CD4-positive, alpha-beta memory T cell (primary cell): ENCODE data around the gene MYBBP1A. TPM values are rescaled to one million over a fixed set of nuclear protein-coding genes. Genes with fewer than 3 reads are reported as not detected.
A peak's percentile ranks its signal among the peaks of the same experiment; 100 is the strongest.

Source experiments
- CTCF ChIA-PET: fragments of 350-600 bp; sonication (Branson Sonifier 250); formaldehyde crosslinking; loops from one replicate; lab custom pipeline; 2021; ENCODE audit warnings: inconsistent platforms; ENCODE audit not compliant: partially characterized antibody; lab: Charles Lee
- POLR2A ChIA-PET: fragments of 350-600 bp; sonication (Branson Sonifier 250); formaldehyde crosslinking; loops from one replicate; lab custom pipeline; 2021; ENCODE audit not compliant: partially characterized antibody; lab: Charles Lee
- DNase-seq, 5 donors: peaks; one replicate each; pipeline versions ENCODE4 v3.0.0 to v3.0.0-alpha.2; 2020 to 2022; ENCODE audit warnings: mixed read lengths in 1 of 5
- H3K27ac ChIP-seq: one replicate; pipeline ENCODE4 v1.7.0; 2013; ENCODE audit warnings: low read depth, low read length
- H3K27me3 ChIP-seq: 2 replicates; pipeline ENCODE4 v1.7.0; 2013; ENCODE audit warnings: mild to moderate bottlenecking, low read length, moderate library complexity; ENCODE audit not compliant: insufficient read depth
- H3K36me3 ChIP-seq: 2 replicates; pipeline ENCODE4 v1.7.0; 2013; ENCODE audit warnings: mild to moderate bottlenecking, low read length, moderate library complexity; ENCODE audit not compliant: insufficient read depth
- H3K4me1 ChIP-seq: 2 replicates; pipeline ENCODE4 v1.7.0; 2013; ENCODE audit warnings: mild to moderate bottlenecking, low read length, moderate library complexity; ENCODE audit not compliant: insufficient read depth
- H3K4me3 ChIP-seq, 2 donors: one replicate each; pipeline ENCODE4 v1.7.0; 2013; ENCODE audit warnings: low read length in 2 of 2, mild to moderate bottlenecking in 1 of 2
- H3K9me3 ChIP-seq, 2 donors: one replicate each; pipeline ENCODE4 v1.7.0; 2013; ENCODE audit warnings: low read length in 2 of 2, control low read depth in 1 of 2; ENCODE audit not compliant: control insufficient read depth in 1 of 2
- H3K27ac Mint-ChIP-seq, 7 donors: one replicate each; pipeline ENCODE4 v1.8.0; 2020 to 2021; ENCODE audit warnings: mixed read lengths in 7 of 7, mild to moderate bottlenecking in 6 of 7, inconsistent platforms in 3 of 7, moderate library complexity in 3 of 7
- H3K27me3 Mint-ChIP-seq, 2 donors: one replicate each; pipeline ENCODE4 v1.8.0; 2020 to 2021; ENCODE audit warnings: mixed read lengths in 2 of 2
- H3K36me3 Mint-ChIP-seq, 2 donors: one replicate each; pipeline ENCODE4 v1.8.0; 2020 to 2021; ENCODE audit warnings: mixed read lengths in 2 of 2, inconsistent platforms in 1 of 2, mild to moderate bottlenecking in 1 of 2
- H3K4me1 Mint-ChIP-seq, 4 donors: one replicate each; pipeline ENCODE4 v1.8.0; 2020 to 2021; ENCODE audit warnings: mixed read lengths in 4 of 4, mild to moderate bottlenecking in 1 of 4
- H3K4me3 Mint-ChIP-seq, 8 donors: one replicate each; pipeline ENCODE4 v1.8.0; 2020 to 2021; ENCODE audit warnings: mixed read lengths in 8 of 8, mild to moderate bottlenecking in 7 of 8, moderate library complexity in 6 of 8, inconsistent platforms in 3 of 8
- H3K9me3 Mint-ChIP-seq, 8 donors: one replicate each; pipeline ENCODE4 v1.8.0; 2020 to 2021; ENCODE audit warnings: mixed read lengths in 8 of 8, mild to moderate bottlenecking in 5 of 8, inconsistent platforms in 3 of 8, moderate library complexity in 1 of 8
- intact Hi-C: fragments of 100-400 bp; cut with micrococcal nuclease; formaldehyde crosslinking; loops from one replicate; pipeline ENCODE4 v1.15.1; 2023
- polyA plus RNA-seq, 2 donors: library from polyadenylated mRNA; unstranded; fragments of 300-500 nt; fragmentation: Illumina TruSeq; gene quantifications; one replicate each; pipeline ENCODE4 v1.2.3, GENCODE V29; 2021
- total RNA-seq, 2 experiments: library from RNA; stranded (reverse); gene quantifications; one replicate each; pipeline ENCODE4 v1.2.3, GENCODE V29; 2021

Gene MYBBP1A
- total and polyA plus RNA-seq, 4 experiments from 2014 or later = 12.5 to 74.7 (median 54.3) TPM

DNA sequence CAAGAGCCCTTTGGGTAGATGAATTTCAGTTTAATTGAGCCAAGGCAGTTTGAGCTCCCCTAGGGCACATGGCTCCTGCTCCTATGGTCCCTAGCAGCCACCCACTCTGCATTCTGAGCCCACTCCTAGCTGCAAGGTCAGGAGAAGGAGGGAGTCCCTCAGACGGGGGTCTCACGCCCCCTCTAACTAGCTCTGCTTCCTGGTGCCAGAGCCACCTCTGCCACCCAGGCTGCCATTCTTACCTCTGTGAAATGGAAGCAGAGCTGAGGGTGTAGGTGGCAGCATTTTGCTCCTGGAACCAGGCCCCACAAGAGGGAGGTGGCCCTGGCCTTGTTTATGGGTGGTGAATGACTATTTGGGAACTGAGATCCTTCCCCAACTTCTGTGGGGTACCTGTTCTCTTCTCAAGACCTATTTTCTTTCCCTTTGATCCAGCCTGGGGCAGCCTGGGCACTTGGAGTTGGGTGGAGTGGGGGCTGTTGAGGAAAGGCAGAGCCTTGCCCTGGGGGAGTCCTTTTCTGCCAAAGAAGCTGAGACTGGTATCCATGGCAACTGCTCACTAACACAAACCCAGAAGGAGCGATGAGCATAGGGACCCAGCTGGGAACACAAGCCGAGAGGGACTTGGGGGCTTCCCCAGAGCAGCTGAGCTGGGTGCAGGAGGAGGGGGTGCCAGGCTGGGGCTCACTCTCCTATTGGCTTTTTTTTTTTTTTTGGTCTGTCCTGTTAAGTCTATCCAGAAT is 51.7 kb downstream of the MYBBP1A start:
- no peak for DNase-seq
- CTCF ChIA-PET = interaction anchor here (0.6 kb wide), 1 partner anchor 81 kb away, joined by 3 read pairs; no protein-coding TSS in a partner anchor
- Mint-ChIP-seq H3K27me3 (peaks cover 16 to 26% of the 10 kb centered on the region in 2 donors), H3K4me1 (peaks cover 13 to 44% (median 28%) of the 10 kb centered on the region in 4 donors), H3K36me3 (no peaks in the 10 kb centered on the region), H3K9me3 (no peaks in the 10 kb centered on the region), H3K27ac (peak overlapping the region in 1 of 7 donors; percentile 13), H3K4me3 (no peak overlapping the region)
- no peak overlapping the region for H3K27ac ChIP-seq
- intact Hi-C loops = no loop called here
- no peaks in the 10 kb centered on the region for H3K9me3 ChIP-seq
- peaks cover 33% of the 10 kb centered on the region for H3K4me1 ChIP-seq
- H3K27me3 ChIP-seq = peaks cover 30% of the 10 kb centered on the region
- H3K36me3 ChIP-seq = no peaks in the 10 kb centered on the region
- H3K4me3 ChIP-seq = no peak overlapping the region
- POLR2A ChIA-PET = no interaction called here

DNA sequence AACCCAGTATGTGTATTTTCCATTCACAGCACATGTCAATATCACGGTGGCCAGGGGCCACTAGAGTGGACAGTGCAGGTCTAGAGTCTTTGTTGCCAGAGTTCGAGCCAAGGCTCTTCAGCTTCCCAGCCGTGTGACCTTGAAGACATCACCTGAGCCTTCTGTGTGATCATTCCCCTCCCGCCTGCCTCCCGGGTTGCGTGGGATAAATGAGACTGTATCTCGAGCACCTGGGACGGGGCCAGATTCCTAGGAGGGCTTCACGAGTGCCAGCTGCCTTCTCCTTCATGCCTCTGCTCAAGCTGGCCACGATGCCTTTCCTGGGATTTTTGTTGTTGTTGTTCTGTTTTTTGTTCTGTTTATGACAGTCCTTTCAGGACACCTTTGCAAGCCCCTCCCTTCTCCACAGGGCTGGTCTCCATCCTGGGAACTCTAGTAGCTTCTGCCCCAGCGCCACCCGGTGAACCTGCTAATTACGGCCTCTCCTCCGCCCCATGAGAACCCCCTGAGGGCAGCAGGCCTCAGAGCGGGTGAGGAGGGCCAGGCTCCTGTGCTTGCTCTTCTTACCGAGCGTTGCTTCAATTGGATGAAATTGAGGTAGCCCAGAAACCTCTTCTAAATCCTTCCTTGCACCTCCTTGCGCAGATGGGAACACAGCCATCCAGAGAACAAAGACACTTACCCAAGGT is 52.6 kb downstream of the MYBBP1A start:
- Mint-ChIP-seq H3K9me3 (no peaks in the 10 kb centered on the region), H3K4me3 (no peak overlapping the region), H3K4me1 (peaks cover 13 to 39% (median 27%) of the 10 kb centered on the region in 4 donors), H3K27ac (peak overlapping the region in 1 of 7 donors; percentile 23), H3K27me3 (peaks cover 16 to 26% of the 10 kb centered on the region in 2 donors), H3K36me3 (no peaks in the 10 kb centered on the region)
- no peak overlapping the region for H3K27ac ChIP-seq
- H3K36me3 ChIP-seq = no peaks in the 10 kb centered on the region
- intact Hi-C loops = no loop called here
- peaks cover 30% of the 10 kb centered on the region for H3K27me3 ChIP-seq
- DNase-seq = no peak
- ChIA-PET CTCF (interaction anchor here (0.6 kb wide), 1 partner anchor 80 kb away, joined by 3 read pairs; no protein-coding TSS in a partner anchor), POLR2A (no interaction called here)
- no peak overlapping the region for H3K4me3 ChIP-seq
- peaks cover 33% of the 10 kb centered on the region for H3K4me1 ChIP-seq
- H3K9me3 ChIP-seq = no peaks in the 10 kb centered on the region

DNA sequence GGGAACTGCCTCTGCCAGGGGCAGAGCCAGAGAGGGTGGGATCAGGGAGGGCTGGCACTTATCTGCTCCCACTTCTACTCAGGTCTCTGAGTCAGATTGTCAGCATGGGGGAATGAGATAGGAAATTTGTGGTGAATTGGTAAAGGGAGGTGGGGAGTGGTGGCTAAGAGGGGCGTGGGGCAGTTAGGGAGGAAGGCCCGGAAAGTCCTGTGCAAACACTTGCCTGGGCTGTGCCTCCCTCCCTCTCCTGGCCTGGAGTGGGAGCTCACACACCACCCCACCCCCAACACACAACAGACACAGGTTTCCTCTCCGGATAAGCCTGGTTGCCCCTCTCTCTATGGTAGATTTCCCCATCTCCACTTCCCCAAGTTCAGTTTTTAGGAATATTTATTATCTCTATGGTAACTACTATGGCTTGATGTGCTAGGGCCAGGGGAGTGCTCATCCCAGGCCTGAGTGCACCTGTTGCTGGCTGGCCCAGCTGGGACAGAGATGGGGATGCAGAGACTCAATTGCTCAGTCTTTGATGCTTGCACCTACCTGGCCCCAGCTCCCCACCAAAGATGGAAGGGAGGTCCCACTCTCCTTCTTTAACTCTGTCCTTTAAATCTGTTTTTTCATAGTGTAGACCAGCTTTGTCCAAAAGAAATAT is 53.8 kb downstream of the MYBBP1A start:
- ChIA-PET POLR2A (no interaction called here), CTCF (no interaction called here)
- Histone ChIP-seq H3K27me3 (peaks cover 30% of the 10 kb centered on the region), H3K27ac (no peak overlapping the region), H3K4me3 (no peak overlapping the region), H3K4me1 (peaks cover 33% of the 10 kb centered on the region), H3K9me3 (no peaks in the 10 kb centered on the region), H3K36me3 (no peaks in the 10 kb centered on the region)
- DNase-seq = no peak
- Mint-ChIP-seq H3K9me3 (no peaks in the 10 kb centered on the region), H3K27ac (peak overlapping the region in 2 of 7 donors; percentile 29 to 46), H3K27me3 (peaks cover 16 to 26% of the 10 kb centered on the region in 2 donors), H3K36me3 (no peaks in the 10 kb centered on the region), H3K4me1 (peaks cover 13 to 35% (median 27%) of the 10 kb centered on the region in 4 donors), H3K4me3 (peak overlapping the region in 3 of 8 donors; percentile 10 to 86 (median 29))
- intact Hi-C loops = no loop called here

DNA sequence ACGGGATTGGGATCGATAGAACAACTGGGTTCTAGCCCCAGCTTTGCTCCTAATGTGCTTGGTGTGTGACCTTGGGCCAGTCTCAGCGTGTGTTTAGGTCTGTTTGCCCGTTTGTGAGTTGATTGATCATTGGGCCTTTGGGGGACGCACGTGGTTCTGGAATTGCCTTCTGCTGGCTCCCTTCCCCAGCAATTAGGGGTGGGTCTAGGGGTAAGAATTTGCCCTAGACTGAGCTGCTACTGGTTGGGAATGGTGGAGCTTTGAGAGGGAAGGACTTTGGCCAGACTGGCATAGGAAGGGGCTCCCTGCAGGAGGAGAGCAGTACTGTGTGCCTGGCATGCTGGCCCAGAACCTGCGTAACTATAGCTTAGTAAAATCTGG is 55.0 kb downstream of the MYBBP1A start:
- H3K9me3 ChIP-seq = no peaks in the 10 kb centered on the region
- Mint-ChIP-seq H3K4me3 (peak overlapping the region; percentile 82 to 93 (median 84)), H3K27me3 (peaks cover 16 to 26% of the 10 kb centered on the region in 2 donors), H3K4me1 (peaks cover 13 to 35% (median 26%) of the 10 kb centered on the region in 4 donors), H3K9me3 (no peaks in the 10 kb centered on the region), H3K36me3 (no peaks in the 10 kb centered on the region), H3K27ac (peak overlapping the region in 2 of 7 donors; percentile 73 to 89)
- ChIA-PET CTCF (interaction anchor here (1.0 kb wide), 1 partner anchor 9 kb away, joined by 3 read pairs; no protein-coding TSS in a partner anchor), POLR2A (interaction anchor here (1.3 to 3.0 kb wide), 2 partner anchors 14 to 19 kb away, joined by 4 to 17 read pairs; no protein-coding TSS in a partner anchor)
- H3K4me3 ChIP-seq = no peak overlapping the region
- no peak for DNase-seq
- no peaks in the 10 kb centered on the region for H3K36me3 ChIP-seq
- H3K27me3 ChIP-seq = peaks cover 30% of the 10 kb centered on the region
- no peak overlapping the region for H3K27ac ChIP-seq
- H3K4me1 ChIP-seq = peaks cover 33% of the 10 kb centered on the region
- intact Hi-C loops = no loop called here

DNA sequence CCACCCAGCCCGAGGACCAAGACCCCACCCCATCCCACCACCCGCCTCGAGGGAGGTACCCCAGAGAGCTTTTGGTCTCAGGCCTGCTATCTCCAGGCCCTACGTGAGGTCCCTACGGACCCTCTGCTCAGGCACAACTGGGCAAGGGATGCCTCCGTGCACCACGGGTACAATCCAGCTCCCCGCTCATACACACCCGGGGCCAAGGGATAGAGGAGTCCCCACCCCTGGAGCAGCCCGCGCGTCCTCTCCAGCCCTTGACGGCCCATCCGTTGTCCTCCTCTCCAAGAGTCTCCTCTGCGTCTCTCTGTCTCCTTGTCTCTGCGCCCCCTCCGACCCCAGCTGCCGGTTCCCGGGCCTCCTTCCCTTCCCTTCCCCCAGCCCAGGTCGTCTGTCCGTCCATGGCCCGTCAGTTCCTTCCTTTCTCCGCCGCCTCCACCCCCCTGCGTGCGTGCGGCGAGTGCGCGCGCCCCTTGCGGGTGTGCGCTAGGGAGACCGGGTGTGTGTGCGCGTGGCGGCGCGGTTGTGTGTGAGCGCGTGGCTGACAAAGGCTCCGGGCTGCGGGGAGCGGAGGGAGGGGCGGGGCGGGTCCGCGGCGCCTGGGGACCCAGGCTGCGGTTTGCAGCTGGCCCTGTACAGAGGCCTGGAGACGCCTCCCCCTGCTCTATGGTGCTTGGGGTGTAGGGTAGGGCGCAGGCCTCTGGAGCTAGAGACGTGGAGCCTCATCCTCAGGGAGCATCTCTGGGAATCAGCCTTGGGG is 55.6 kb downstream of the MYBBP1A start:
- Mint-ChIP-seq H3K36me3 (no peaks in the 10 kb centered on the region), H3K27me3 (peaks cover 16 to 23% of the 10 kb centered on the region in 2 donors), H3K27ac (peak overlapping the region in 4 of 7 donors; percentile 23 to 84 (median 74)), H3K9me3 (no peaks in the 10 kb centered on the region), H3K4me3 (peak overlapping the region; percentile 83 to 93 (median 86)), H3K4me1 (peaks cover 12 to 34% (median 22%) of the 10 kb centered on the region in 4 donors)
- Histone ChIP-seq H3K27ac (no peak overlapping the region), H3K36me3 (no peaks in the 10 kb centered on the region), H3K27me3 (peaks cover 30% of the 10 kb centered on the region), H3K4me1 (peaks cover 32% of the 10 kb centered on the region), H3K9me3 (no peaks in the 10 kb centered on the region), H3K4me3 (peak overlapping the region in 1 of 2 donors; percentile 35)
- DNase-seq = peak; percentile 24 to 44 (median 28)
- intact Hi-C loops = no loop called here
- CTCF ChIA-PET = interaction anchor here (1.0 to 1.2 kb wide), 2 partner anchors 9 to 18 kb away, joined by 3 read pairs; no protein-coding TSS in a partner anchor
- POLR2A ChIA-PET = interaction anchor here (1.3 to 3.0 kb wide), 4 partner anchors 10 to 18 kb away, joined by 3 to 17 read pairs (median 5); no protein-coding TSS in a partner anchor
